Naive B cell (primary cell): ENCODE measurements around the gene EEF2K. TPM values are rescaled to one million over a fixed set of nuclear protein-coding genes. Genes with fewer than 3 reads are reported as not detected.

ENCODE experiments used
- ATAC-seq, 2 donors: fragments of 150-1000 bp; cut with Tn5 transposase; 2 replicates each; pipeline ENCODE4 v1.10.0; 2021; ENCODE audit warnings: low read depth in 2 of 2, mild to moderate bottlenecking in 2 of 2, moderate library complexity in 2 of 2
- DNase-seq: peaks from one replicate; pipeline ENCODE4 v3.0.0; 2022
- H3K27ac Mint-ChIP-seq, 6 donors: one replicate each; pipeline ENCODE4 v1.8.0; 2020 to 2022; ENCODE audit warnings: mild to moderate bottlenecking in 6 of 6, mixed read lengths in 6 of 6, moderate library complexity in 5 of 6, inconsistent platforms in 2 of 6
- H3K27me3 Mint-ChIP-seq, 3 donors: one replicate each; pipeline ENCODE4 v1.8.0; 2021 to 2022; ENCODE audit warnings: mixed read lengths in 3 of 3, mild to moderate bottlenecking in 1 of 3
- H3K36me3 Mint-ChIP-seq, 2 donors: one replicate each; pipeline ENCODE4 v1.8.0; 2020 to 2022; ENCODE audit warnings: mixed read lengths in 2 of 2, inconsistent platforms in 1 of 2, mild to moderate bottlenecking in 1 of 2
- H3K4me1 Mint-ChIP-seq, 3 donors: one replicate each; pipeline ENCODE4 v1.8.0; 2020 to 2022; ENCODE audit warnings: mixed read lengths in 3 of 3, inconsistent platforms in 1 of 3, mild to moderate bottlenecking in 1 of 3, moderate library complexity in 1 of 3
- H3K4me3 Mint-ChIP-seq, 8 donors: one replicate each; pipeline ENCODE4 v1.8.0; 2020 to 2022; ENCODE audit warnings: mild to moderate bottlenecking in 8 of 8, mixed read lengths in 8 of 8, moderate library complexity in 8 of 8, inconsistent platforms in 2 of 8
- H3K9me3 Mint-ChIP-seq, 7 donors: one replicate each; pipeline ENCODE4 v1.8.0; 2020 to 2022; ENCODE audit warnings: mixed read lengths in 7 of 7, mild to moderate bottlenecking in 5 of 7, inconsistent platforms in 2 of 7, moderate library complexity in 1 of 7
- polyA plus RNA-seq, 6 donors: library from polyadenylated mRNA; unstranded; fragments of 300-500 nt; fragmentation: Illumina TruSeq; gene quantifications; one replicate each; pipeline ENCODE4 v1.2.3, GENCODE V29; 2021; ENCODE audit warnings: low read depth in 6 of 6

EEF2K gene
- polyA plus RNA-seq, 6 donors from 2014 or later: 1.2 to 2.9 (median 1.8) TPM

DNA sequence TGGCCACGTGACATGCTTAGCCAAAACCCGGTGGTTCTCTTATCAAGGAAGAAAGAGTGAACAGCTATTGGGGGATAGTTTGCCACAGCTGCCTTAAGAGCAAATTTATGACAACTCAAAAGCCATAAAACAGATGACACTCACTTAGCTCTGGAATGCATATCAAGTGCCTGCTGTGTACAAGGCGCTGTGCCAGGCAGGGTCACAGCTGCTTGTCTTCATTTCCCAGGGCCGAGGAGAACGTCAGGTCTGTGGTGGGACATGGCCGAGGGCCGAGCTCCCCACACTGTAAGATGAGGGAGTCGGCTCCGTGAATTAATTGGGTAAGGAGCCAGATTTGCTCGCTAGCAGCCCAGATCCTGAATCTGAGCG is 14.0 kb downstream of the EEF2K start:
- Mint-ChIP-seq H3K27me3 (no peaks in the 10 kb centered on the region), H3K4me3 (no peak overlapping the region), H3K4me1 (peaks cover 28 to 42% (median 41%) of the 10 kb centered on the region in 3 donors), H3K9me3 (no peaks in the 10 kb centered on the region), H3K27ac (peak overlapping the region in 2 of 6 donors; percentile 48 to 88), H3K36me3 (peaks cover 0 to 4% of the 10 kb centered on the region in 2 donors)
- ATAC-seq: no peak
- no peak for DNase-seq

DNA sequence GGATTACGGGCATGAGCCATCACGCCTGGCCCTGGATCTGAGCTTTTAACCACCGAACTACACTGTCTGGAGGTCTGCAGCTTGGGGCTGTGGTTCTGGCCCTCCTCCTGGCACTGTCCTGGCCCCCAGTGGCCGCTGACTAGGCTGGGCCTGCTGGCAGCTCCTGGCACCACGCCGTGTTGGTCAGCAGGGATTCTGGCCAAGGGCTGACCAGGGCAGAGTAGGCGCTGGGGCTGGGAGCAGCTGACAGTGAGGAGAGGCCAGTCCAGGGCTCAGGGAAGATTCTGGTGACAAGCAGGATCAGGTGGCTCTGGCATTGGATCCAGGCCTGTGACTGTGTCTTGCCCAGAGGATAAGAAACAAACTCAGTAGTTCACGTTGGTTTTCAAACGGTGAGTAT is 14.6 kb downstream of the EEF2K start:
- DNase-seq (no peak), ATAC-seq (no peak)
- peaks cover 0 to 4% of the 10 kb centered on the region in 2 donors for H3K36me3 Mint-ChIP-seq
- no peaks in the 10 kb centered on the region for H3K27me3 Mint-ChIP-seq
- no peaks in the 10 kb centered on the region for H3K9me3 Mint-ChIP-seq
- peak overlapping the region in 4 of 6 donors; percentile 7 to 81 (median 46) for H3K27ac Mint-ChIP-seq
- peaks cover 28 to 38% (median 36%) of the 10 kb centered on the region in 3 donors for H3K4me1 Mint-ChIP-seq
- no peak overlapping the region for H3K4me3 Mint-ChIP-seq

DNA sequence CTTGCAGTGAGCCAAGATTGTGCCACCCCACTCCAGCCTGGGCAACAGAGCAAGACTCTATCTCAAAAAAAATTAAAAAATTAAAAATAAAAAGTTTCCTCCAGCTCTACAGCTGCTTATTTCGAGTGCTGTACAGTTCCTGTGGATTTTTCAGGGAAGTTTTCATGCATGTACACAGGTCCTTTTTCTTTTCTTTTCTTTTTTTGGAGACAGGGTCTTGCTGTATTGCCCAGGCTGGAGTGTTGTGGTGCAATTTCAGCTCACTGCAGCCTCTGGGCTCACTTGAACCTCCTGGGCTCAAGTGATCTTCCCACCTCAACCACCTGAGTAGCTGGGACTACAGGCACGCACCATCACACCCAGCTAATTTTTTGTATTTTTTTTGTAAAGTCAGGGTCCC is 15.9 kb downstream of the EEF2K start:
- Mint-ChIP-seq H3K9me3 (no peaks in the 10 kb centered on the region), H3K36me3 (no peaks in the 10 kb centered on the region), H3K27ac (peak overlapping the region in 1 of 6 donors; percentile 83), H3K4me1 (peaks cover 21 to 28% (median 27%) of the 10 kb centered on the region in 3 donors), H3K27me3 (no peaks in the 10 kb centered on the region), H3K4me3 (no peak overlapping the region)
- ATAC-seq: no peak
- no peak for DNase-seq

DNA sequence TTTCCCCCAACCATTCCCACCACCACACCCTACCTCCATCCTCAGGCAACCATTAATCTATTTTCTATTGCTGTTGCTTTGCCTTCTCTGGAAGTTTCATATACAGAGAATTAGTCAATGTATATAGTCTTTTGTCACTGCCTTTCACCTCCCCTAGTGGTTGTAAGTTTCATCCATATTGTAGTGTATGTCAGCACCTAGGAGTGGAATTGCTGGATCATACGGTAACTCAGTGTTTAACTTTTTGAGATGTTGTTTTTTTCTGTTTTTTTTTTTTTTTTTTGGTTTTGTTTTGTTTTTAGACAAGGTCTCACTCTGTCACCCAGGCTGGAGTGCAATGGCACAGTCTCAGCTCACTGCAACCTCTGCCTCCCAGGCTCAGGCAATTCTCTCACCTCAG is 16.9 kb downstream of the EEF2K start:
- Mint-ChIP-seq H3K4me1 (peaks cover 14 to 24% (median 18%) of the 10 kb centered on the region in 3 donors), H3K27me3 (no peaks in the 10 kb centered on the region), H3K4me3 (no peak overlapping the region), H3K9me3 (no peaks in the 10 kb centered on the region), H3K27ac (peak overlapping the region in 2 of 6 donors; percentile 46 to 63), H3K36me3 (no peaks in the 10 kb centered on the region)
- ATAC-seq: no peak
- DNase-seq: no peak

DNA sequence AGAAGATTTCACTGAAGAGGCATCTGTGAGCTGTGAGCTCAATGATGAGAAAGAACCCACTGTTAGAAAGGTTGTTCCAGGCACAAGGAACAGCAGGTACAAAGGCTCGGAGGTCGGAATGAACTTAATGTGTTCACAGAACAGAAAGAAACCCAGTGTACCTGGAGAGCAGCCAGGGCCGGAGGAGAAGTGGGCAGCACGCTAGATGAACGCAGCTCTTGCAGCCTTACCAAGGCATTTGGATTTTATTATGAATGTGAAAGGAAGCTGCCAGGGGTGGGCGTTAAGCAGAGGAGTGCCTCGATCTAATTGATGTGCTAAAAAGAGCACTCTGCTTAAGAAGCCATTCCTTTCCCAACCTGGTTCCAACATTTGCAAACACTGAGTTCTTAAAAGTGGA is 19.0 kb downstream of the EEF2K start:
- Mint-ChIP-seq H3K27ac (peak overlapping the region in 1 of 6 donors; percentile 19), H3K9me3 (no peaks in the 10 kb centered on the region), H3K36me3 (no peaks in the 10 kb centered on the region), H3K4me1 (peaks cover 6 to 9% (median 7%) of the 10 kb centered on the region in 3 donors), H3K4me3 (no peak overlapping the region), H3K27me3 (no peaks in the 10 kb centered on the region)
- DNase-seq (no peak), ATAC-seq (no peak)

DNA sequence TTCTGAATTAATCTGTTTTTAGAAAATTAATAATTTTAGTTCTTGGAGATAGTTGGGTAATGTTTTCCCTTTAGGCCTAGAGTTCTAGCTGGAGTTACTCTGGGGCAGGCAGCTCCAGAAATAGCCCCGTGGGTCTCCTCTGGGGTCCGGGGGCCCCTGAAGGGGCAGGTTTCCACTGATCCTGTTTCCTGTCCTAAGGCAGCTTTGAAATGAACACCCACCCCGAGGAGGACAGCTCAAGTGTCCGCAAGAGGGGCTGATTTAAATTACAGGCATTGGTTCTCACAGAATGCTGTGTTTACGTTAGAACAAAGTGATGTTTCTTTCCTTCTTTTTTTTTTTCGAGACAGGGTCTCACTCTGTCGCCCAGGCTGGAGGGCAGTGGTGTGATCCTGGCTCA is 23.8 kb downstream of the EEF2K start:
- no peaks in the 10 kb centered on the region for H3K36me3 Mint-ChIP-seq
- peaks cover 0 to 2% (median 1%) of the 10 kb centered on the region in 3 donors for H3K4me1 Mint-ChIP-seq
- H3K27me3 Mint-ChIP-seq: no peaks in the 10 kb centered on the region
- no peak overlapping the region for H3K27ac Mint-ChIP-seq
- H3K4me3 Mint-ChIP-seq: no peak overlapping the region
- DNase-seq (no peak), ATAC-seq (no peak)
- no peaks in the 10 kb centered on the region for H3K9me3 Mint-ChIP-seq

DNA sequence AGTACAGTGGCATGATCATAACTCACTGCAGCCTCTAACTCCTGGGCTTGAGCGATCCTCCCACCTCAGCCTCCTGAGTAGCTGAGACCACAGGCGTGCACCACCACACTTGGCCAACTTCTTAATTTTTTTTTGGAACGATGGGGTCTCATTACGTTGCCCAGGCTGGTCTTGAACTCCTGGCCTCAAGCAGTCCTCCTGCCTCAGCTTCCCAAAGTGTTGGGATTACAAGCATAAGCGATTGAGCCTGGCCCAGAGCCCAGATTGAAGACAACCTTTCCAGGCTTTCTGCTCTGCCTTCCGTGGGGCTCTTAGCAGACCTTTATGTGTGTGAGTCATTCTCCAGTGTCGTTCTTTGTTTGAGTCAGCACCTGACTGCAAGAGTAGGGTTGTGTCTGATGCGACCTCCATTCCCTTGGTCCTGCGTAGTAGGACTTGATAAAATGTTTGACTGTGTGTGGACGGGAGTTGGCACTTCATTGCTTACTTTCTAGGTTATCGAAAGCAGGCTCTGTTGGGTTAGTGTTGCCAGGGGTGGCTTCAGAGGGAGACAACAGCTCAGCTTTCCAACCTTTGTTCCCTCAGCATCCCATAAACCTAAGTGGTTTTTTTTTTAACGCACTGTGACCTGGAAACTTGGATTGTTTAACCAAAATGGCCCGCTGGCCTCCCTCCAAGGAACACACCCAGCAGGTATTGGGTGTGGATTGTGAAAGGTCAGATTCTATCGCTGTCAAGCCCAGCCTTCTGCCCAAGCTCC is 26.4 kb downstream of the EEF2K start:
- H3K36me3 Mint-ChIP-seq: no peaks in the 10 kb centered on the region

DNA sequence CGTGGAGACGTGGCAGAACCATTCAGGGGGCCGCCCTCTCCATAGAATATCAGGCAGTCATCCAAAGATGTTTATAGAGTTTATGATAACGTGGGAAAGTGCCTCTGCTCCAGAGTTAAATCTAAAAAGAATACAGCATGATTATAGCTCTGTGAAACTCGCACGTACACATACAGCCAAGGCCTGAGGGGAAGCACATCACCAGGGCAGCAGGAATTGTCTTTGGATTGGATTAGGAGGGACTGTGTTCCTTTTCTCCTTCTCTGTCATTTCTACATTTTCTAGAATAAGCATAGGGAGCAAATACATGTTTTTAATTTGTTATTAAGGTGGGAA is 26.9 kb downstream of the EEF2K start:
- H3K4me1 Mint-ChIP-seq: peaks cover 0 to under 1% (median 0%) of the 10 kb centered on the region in 3 donors
- DNase-seq: no peak
- H3K27ac Mint-ChIP-seq: peak overlapping the region in 1 of 6 donors; percentile 32

More for the DNA sequence above, 26.4 kb downstream of the EEF2K start:
- Mint-ChIP-seq H3K27me3 (no peaks in the 10 kb centered on the region), H3K4me3 (no peak overlapping the region), H3K27ac (peak overlapping the region in 1 of 6 donors; percentile 32), H3K4me1 (no peaks in the 10 kb centered on the region), H3K9me3 (no peaks in the 10 kb centered on the region)
- no peak for DNase-seq
- no peak for ATAC-seq

DNA sequence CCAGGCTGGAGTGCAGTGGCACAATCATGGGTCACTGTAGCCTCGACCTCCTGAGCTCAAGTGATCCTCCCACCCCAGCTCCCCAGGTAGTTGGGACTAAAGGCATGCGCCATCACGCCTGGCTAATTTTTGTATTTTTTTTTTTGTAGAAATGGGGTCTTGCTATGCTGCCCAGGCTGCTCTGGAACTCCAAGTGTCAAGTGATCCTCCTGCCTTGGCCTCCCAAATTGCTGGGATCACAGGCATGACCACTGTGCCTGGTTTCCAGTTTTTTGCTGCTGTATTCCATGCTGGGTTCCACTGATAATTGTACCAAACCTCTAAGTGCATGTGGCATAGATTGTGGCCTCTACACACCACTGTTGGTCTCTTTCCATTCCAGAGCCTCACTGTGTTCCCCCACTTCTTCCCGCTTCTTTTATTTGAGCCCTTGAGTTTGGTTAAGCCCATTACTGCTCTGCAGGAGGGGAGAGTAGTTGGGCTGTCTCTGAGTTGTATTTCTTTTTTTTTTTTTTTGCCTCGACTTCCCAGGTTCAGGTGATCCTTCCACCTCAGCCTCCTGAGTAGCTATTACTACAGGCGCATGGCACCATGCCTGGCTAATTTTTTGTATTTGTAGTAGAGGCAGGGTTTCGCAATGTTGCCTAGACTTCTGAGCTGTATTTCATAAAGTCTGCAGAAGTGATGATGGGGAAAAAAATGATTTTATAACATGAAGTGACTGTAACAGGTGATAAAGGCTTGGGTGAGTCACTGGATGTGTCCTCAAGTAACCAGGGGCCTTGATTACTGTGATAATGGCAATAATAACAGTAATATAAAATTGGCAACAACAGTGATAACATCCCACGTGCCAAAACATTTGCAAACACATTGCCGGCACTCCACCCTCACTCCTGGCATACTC is 30.0 kb downstream of the EEF2K start:
- Mint-ChIP-seq H3K27ac (peak overlapping the region in 1 of 6 donors; percentile 11), H3K27me3 (no peaks in the 10 kb centered on the region), H3K36me3 (no peaks in the 10 kb centered on the region), H3K4me1 (peaks cover 7 to 24% (median 11%) of the 10 kb centered on the region in 3 donors), H3K4me3 (no peak overlapping the region), H3K9me3 (no peaks in the 10 kb centered on the region)
- ATAC-seq (no peak), DNase-seq (no peak)

More for the DNA sequence above, 26.9 kb downstream of the EEF2K start:
- H3K4me3 Mint-ChIP-seq: no peak overlapping the region
- H3K36me3 Mint-ChIP-seq: no peaks in the 10 kb centered on the region
- no peaks in the 10 kb centered on the region for H3K9me3 Mint-ChIP-seq
- ATAC-seq: no peak
- H3K27me3 Mint-ChIP-seq: no peaks in the 10 kb centered on the region

DNA sequence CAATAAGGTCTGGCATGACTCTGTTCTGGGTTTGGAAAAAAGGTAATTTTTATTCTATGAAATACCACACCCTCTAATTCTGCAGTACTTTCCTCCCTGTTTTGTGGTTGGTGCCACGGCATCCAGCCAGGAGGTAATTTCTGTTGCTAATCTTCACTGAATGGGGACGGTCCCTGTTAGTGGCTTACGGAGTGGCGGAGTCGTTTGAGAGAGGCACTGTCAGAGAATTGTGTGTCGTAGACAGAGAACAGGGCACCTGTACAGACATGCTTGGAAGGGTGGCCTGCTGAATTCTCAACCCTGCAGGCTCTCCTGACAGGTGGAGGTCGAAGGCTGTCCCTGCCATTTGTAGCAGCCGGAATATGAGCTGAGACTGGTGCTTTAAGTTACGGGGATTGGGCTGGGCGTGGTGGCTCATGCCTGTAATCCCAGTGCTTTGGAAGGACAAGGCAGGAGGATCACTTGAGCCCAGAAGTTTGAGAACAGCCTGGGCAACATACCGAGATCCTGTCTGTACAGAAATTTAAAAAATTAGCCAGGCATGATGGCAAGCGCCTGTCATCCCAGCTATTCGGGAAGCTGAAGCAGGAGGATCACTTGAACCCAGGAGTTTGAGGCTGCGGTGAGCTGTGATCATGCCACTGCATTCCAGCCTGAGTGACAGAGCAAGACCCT is 33.2 kb downstream of the EEF2K start:
- Mint-ChIP-seq H3K27me3 (no peaks in the 10 kb centered on the region), H3K4me1 (peaks cover 9 to 32% (median 13%) of the 10 kb centered on the region in 3 donors), H3K4me3 (no peak overlapping the region), H3K36me3 (no peaks in the 10 kb centered on the region), H3K9me3 (no peaks in the 10 kb centered on the region), H3K27ac (peak overlapping the region in 4 of 6 donors; percentile 54 to 95 (median 57))
- no peak for DNase-seq
- no peak for ATAC-seq

DNA sequence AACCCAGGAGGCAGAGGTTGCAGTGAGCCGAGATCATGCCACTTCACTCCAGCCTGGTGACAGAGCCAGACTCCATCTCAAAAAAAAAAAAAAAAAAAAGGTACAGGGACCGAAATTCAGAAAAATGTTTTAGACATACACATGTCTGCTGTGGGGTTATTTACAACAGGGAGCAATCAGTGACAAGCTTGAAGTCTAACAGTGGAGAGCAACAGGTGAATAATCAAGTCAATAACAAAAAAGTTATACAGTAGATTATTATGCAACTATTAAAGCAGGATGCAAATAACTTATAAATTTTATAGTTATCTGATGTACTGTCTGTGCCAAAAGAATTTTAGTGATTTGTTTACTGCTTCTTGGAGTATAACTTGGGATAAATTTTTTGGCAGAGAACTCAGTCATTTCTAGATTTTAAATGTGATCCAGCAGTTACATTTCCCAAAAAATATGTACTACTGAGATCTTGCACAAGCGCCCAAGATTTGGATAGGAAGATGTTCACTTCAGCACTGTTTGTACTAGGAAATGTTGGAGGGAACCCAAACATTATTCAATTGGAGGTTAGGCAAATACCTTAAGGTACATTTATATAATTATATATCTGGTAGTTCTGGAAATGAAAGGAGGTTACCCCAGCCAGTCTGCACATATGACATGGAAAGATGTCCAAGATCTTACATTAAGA is 34.1 kb downstream of the EEF2K start:
- H3K27me3 Mint-ChIP-seq: no peaks in the 10 kb centered on the region
- no peak overlapping the region for H3K4me3 Mint-ChIP-seq
- H3K27ac Mint-ChIP-seq: peak overlapping the region in 1 of 6 donors; percentile 79
- H3K4me1 Mint-ChIP-seq: peaks cover 9 to 32% (median 13%) of the 10 kb centered on the region in 3 donors
- H3K36me3 Mint-ChIP-seq: no peaks in the 10 kb centered on the region
- no peak for DNase-seq
- ATAC-seq: no peak
- H3K9me3 Mint-ChIP-seq: no peaks in the 10 kb centered on the region

DNA sequence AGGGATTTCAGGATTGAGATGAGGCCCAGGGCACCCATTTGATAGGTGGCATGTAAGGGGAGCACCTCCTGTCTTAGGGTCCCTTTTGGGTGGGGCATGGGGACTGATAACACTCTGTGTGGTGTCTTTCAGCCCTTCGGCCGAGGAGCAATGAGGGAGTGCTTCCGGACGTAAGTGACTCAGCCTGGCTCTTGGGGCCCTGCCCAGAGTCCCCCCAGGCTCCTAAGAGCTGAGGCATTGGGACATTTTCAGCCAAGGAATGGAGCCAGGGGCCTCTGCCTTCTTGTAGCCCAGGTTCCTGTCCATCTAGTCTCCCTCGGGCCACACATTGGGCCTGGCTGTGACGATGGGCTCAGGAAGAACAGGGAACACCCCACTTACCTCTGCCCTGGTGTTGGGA is 44.4 kb downstream of the EEF2K start:
- H3K4me3 Mint-ChIP-seq: no peak overlapping the region
- no peak for ATAC-seq
- DNase-seq: no peak
- peaks cover 0 to 3% (median 0%) of the 10 kb centered on the region in 3 donors for H3K4me1 Mint-ChIP-seq
- peaks cover 0 to 5% (median 2%) of the 10 kb centered on the region in 7 donors for H3K9me3 Mint-ChIP-seq
- peaks cover 22% of the 10 kb centered on the region in 2 donors for H3K36me3 Mint-ChIP-seq
- H3K27me3 Mint-ChIP-seq: no peaks in the 10 kb centered on the region
- no peak overlapping the region for H3K27ac Mint-ChIP-seq

DNA sequence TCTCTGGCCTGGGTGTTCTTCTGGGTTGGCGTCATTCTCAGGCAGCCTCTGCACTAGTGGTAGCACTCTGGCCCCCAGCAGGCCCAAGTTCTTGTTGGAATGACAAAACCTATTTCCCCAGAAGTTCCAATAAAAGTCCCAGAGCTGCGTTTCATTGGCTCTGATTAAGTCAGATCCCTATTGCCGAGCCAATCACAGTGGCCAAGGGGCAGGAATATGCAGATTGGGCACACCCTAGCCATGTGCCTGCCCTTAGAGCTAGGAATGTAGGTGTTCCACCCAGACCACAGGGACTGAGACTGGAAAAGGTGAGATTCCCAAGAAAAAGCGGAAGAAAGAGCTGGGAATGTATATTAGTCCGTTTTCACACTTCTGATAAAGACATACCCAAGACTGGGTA is 46.2 kb downstream of the EEF2K start:
- peaks cover 0 to 3% (median 0%) of the 10 kb centered on the region in 3 donors for H3K4me1 Mint-ChIP-seq
- DNase-seq (no peak), ATAC-seq (no peak)
- H3K27ac Mint-ChIP-seq: peak overlapping the region in 3 of 6 donors; percentile 22 to 64 (median 63)
- H3K36me3 Mint-ChIP-seq: peaks cover 22 to 26% of the 10 kb centered on the region in 2 donors
- H3K4me3 Mint-ChIP-seq: no peak overlapping the region
- H3K9me3 Mint-ChIP-seq: peaks cover 0 to 5% (median 2%) of the 10 kb centered on the region in 7 donors
- no peaks in the 10 kb centered on the region for H3K27me3 Mint-ChIP-seq
